ENCODE measurements around the gene PLA1A.

DNA sequence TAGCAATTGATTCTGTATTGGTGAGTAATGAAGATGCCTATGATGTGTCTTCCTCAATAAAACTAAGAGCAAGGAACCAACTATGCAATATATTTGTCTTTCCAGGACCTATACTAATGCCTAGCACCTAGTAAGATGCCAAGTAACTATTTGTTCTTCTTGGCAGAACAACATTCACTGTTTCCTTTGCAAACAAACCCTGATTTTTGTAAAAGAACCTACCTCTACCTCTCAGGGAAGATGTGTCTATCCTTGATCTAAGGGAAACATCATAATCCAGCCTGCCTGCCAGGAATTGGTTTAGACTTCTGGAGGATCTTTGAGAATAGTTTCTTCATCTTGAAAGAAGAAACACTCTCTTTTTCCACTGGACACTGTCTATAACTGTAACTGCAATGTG, 22.2 kb upstream of the PLA1A start:
- TF ChIP-seq, protein P1, sequence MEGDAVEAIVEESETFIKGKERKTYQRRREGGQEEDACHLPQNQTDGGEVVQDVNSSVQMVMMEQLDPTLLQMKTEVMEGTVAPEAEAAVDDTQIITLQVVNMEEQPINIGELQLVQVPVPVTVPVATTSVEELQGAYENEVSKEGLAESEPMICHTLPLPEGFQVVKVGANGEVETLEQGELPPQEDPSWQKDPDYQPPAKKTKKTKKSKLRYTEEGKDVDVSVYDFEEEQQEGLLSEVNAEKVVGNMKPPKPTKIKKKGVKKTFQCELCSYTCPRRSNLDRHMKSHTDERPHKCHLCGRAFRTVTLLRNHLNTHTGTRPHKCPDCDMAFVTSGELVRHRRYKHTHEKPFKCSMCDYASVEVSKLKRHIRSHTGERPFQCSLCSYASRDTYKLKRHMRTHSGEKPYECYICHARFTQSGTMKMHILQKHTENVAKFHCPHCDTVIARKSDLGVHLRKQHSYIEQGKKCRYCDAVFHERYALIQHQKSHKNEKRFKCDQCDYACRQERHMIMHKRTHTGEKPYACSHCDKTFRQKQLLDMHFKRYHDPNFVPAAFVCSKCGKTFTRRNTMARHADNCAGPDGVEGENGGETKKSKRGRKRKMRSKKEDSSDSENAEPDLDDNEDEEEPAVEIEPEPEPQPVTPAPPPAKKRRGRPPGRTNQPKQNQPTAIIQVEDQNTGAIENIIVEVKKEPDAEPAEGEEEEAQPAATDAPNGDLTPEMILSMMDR (conservative IDR thresholded peaks at IDR 0.05 in 1 of 2, IDR thresholded peaks at IDR 0.05 in 1 of 2; ENCODE audit: extremely low read depth in 1 of 2, insufficient read depth in 1 of 2, low read depth in 1 of 2, low read length in 2 of 2): no peak
- no peak for TF ChIP-seq EZH2 (IDR thresholded peaks at IDR 0.05; ENCODE audit: borderline replicate concordance, low read length)

All from mammary epithelial cell (primary cell).